HG03354 (cell line): Measurements from ENCODE around the gene TECPR2.

ENCODE experiments used
- ATAC-seq: cut with Tn5 transposase; IDR thresholded peaks from one replicate; pipeline ENCODE4 v1.9.1; 2021; ENCODE audit warnings: mild to moderate bottlenecking; ENCODE audit not compliant: unreplicated experiment, poor library complexity, severe bottlenecking

Gene TECPR2

DNA sequence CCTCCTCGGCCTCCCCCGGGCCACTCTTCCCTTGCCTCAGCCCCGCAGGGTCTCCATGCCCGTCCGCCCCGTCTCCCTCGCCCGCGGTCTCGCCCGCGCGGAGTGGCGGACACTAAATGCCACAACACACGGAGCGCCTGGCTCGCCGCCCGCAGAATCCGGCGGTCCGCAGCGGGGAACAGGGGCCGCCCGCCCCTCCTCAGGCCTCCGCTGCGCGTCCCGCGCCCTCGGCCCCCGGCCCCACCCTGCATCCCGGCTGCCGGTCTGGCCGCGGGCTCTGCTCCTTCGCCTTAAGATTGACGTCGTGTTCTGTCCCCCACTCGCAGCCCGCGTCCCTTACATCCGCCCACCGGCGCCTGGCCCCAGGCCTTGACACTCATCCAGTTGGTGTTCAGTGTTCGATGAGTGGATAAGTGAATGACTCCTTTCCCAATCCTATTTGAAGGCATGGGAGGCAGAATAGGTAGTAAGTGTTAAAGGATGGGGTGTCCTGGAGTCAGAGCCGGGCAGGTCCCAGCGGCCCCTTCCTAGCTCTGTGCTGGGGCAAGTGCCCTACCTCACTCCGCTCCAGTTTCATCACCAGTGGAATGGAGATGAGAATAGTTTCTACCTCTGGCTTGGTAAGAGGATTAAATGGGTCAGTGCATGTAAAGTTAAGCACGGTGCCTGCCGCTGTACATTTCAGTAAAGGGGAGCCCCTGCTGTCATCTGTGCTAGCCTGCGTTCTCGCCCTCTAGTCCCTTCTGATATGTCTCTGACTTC, 622 bp downstream of the TECPR2 start:
- ATAC-seq, result peak; percentile 38

GRCh38 chr14:102370305-102370809, 7.6 kb downstream of the TECPR2 start:
- no peak for ATAC-seq

GRCh38 chr14:102371361-102371760, 8.6 kb downstream of the TECPR2 start:
- ATAC-seq, result no peak

DNA sequence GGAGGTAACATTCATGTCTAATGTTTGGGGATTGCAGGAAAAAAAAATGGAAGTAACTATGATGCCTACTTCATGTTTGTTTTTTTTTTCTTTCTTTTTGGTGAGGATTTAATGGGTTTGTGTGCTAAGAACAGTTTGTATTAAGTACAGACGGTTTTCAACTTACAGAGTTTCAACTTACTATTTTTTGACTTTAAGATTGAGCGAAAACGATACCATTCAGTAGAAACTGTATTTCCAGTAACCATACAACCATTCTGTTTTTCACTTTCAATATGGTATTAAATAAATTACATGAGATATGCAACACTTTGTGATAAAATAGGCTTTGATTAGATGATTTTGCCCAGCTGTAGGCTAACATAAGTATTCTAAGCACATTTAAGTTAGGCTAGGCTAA, 10.4 kb downstream of the TECPR2 start:
- no peak for ATAC-seq

DNA sequence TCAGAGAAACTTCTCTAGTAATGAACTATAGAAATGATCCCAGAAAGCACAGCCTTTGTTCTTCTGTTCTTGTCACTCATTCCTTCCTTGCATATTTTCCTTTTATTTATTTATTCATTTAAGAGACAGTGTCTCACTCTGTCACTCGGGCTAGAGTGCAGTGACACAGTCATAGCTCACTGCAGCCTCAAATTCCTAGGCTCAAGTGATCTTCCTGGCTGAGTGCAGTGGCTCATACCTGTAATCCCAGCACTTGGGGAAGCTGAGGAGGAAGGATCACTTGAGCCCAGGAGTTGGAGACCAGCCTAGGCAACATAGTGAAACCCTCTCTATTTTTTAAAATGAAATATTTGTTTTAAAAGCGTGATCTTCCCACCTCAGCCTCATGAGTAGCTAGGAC, 11.5 kb downstream of the TECPR2 start:
- no peak for ATAC-seq

DNA sequence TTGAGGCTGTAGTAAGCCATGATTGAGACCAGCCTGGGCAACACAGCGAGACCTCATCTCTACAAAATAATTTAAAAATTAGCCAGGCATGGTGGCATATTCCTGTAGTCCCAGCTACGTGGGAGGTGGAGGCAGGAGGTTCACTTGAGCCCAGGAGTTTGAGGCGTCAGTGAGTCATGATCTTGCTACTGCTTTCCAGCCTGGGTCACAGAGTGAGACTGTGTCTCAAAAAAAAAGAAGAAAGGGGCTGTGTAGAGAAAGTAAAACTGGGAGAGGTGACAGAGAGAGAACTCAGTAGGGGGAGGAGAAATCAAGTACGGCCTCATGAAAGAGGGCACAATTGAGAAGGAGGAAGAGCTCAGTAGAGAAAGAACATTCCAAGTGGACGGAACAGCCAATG, 12.4 kb downstream of the TECPR2 start:
- no peak for ATAC-seq

DNA sequence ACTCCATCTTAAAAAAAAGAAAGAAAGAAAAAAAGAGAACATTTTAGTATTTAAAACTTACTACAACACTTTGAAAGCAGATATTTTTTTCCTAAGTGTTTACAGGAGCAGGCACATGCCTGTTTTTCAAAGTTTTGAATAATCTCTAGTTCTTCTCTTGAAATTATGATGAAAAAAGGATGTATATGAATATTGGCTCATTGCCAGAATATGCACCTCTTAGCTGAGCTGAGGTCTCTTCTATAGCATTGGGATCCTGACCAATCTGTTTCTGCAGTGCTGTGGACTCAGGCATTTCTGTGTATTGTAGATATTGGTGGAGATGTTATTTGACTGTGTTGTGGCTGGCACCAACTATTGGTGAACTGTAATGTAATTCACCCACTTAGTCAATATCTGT, 15.0 kb downstream of the TECPR2 start:
- ATAC-seq, result no peak

DNA sequence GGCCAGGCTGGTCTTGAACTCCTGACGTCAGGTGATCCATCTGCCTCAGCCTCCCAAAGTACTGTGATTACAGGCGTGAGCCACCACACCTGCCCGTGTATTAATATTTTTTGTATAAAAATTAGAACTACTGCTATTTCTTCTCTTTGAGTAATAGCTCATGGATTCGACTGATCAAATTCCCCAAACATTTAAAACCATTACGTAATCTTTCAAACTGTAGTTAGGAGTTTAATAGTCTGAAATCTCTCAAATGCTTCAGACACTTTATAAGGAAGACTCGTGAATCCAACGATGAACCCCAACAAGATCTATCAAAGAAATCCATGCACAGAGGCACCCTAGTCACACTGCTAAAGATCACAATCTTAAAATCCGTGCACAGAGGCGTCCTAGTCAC, 16.1 kb downstream of the TECPR2 start:
- ATAC-seq, result no peak

DNA sequence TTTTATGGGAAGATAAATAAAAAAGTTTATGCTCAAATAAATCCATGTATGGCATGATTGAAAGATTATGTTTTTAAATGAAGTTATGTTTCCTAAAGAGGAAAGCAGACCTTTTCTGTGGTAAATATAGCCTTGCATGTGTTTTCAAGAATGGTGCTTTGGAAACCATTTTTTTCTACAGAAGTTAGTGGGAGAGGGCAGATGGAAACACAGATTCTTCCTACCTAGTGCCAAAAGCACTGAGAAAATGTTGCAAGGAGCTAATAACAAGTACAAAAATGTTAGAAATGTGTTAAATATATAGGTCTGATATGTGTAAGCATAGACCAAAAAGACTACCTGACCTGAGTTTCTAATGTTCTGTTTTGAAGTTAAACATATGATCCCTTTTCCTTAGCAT, 24.3 kb downstream of the TECPR2 start:
- ATAC-seq, result no peak

DNA sequence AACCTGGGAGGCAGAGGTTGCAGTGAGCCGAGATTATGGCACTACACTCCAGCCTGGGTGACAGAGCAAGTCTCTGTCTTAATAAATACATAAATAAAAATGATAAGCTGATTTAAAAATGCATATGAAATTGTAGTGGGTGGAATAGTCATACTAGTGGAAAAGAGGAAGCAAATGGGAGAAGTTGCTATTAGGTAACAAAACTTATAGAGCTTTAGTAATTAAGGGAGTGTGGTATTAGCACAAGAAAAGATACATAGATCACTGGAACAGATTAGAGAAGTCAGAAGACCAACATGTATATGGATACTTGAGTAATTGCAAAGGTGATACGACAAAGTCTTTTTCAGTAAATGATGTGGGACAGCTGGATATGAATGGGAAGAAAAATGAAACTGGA, 26.5 kb downstream of the TECPR2 start:
- ATAC-seq, result no peak

DNA sequence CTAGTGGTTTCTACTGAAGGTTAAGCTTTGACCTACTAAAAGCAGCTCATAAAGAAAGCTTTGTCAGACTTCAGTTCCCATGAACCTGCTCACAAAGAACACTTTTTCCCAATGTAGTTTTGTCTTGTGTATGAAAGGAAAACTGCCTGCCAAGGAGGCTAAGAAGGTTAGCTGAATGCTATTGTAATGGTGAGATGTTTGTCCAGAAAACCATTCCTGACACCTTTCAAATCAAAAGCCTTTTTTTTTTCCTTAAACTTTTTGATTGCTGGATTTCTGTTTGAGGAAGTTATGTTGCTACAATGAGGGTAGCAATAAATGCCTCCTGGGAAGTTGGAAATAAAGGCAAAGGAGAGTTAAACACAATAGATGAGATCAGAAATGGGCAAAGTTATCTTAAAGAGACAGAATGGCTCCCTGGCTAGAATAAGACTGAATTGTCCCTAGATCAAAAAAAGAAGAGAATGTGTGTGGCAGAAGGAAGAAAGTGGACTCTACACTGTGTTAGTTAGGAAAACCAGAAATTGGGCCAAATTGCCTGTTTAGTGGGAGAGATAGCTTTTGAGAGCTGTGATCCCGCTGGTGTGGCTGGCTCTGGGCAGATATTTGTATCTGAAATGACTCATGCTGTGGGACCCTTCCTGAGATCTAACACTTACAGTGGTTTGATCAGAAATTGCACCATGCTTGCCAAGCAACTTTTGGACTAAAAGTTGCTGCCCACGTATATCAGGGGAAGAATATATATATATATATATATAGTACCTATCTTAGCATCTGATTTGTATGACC, 27.5 kb downstream of the TECPR2 start:
- no peak for ATAC-seq

DNA sequence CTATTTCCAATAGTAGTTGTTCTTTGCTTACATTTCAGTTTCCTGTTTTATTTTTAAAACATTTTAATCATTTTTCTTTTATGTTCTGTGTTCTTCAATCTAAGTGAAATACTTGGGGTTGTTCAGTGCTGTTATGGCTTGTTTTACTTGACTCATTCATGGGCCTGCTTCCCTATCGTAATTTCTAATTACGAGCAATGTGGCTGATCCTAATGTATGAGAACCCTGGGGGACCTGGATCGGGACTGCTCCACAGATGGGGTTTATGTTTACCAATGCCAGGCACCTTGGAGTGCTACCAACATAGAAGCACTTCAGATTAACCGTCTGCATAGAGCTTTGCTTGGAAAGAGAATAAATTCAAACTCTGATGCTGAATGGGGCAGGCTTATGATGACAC, 29.8 kb downstream of the TECPR2 start:
- no peak for ATAC-seq

GRCh38 chr14:102394717-102395375, 32.1 kb downstream of the TECPR2 start:
- no peak for ATAC-seq

DNA sequence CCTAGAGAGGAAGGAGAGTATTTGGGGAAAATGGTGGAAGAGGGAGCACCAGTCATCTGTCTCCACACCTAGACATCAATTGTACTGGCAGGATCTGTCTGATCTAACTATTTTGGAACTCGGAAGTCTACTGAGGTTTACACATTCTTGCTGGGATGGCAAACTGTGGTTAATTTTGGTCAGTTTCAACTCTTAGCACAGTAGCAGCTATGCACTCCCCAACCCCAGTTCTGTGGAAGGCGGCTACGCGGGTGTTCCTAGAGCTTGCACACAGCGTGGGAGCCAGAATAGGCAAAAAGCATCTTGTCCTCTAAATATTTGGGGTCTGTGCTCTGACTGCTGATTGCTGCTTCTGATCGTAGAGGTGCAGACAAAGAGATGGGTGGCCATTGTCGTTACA, 33.8 kb downstream of the TECPR2 start:
- no peak for ATAC-seq

- ATAC-seq, result no peak
Observed at GRCh38 chr14:102403028-102403427, 40.3 kb downstream of the TECPR2 start.

DNA sequence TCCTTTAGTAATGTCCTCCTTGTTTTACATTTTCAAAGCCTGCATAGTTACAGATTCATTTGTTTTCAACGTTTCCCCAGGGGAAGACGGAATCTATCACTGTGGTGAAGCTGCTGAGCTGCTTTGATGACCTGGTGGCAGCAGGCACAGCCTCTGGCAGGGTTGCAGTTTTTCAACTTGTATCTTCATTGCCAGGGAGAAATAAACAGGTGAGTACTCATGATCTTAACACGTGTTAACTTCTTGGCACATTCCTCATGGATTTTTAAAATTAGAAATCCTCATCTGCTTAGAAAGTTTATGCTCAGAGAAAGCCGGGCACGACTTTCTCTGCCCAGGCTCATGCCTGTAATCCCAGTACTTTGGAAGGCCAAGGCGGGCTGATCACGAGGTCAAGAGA, 44.5 kb downstream of the TECPR2 start:
- ATAC-seq, result no peak

GRCh38 chr14:102408724-102409123, 46.0 kb downstream of the TECPR2 start:
- no peak for ATAC-seq

DNA sequence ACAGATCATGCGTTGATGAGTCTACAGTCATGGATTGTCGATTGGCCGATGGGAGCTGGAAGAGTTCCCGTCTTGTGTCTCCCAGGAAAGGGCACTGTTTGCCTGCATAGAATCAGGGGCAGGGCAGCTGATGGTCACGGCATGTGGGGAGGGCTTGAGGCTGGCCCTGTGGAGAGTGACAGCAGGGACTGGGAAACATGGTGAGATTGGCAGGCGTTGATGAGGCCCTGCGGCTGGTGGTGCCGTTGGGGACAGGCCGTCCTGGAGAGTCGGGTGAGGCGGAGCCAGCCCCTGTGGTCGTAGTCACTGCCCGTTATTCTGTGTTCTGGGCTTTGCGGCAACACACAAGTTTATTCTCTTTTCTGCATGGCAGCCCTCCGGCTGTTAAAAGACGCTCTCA, 52.9 kb downstream of the TECPR2 start:
- no peak for ATAC-seq

DNA sequence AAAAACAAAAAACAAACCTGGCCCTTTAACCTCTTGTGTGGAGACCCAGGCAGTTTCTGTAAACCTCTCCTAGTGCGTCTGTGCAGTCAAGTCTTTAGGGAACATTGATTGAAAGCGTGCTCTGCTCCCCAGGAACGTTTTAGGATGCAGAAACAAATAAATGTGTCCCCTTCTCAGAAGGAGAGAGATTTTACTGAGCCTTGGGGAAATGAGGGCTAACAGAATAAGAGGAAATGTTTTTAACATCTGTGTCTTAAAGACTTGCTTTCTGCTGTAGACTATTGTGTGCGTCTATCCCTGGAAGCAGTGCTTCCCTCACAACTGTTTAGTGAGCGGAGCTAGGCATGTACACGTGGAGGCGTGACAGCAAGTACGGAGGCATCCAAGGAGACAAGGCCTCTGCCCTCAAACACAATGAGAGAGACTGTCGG, 54.3 kb downstream of the TECPR2 start:
- no peak for ATAC-seq

- no peak for ATAC-seq
Observed at GRCh38 chr14:102417646-102418045, 54.9 kb downstream of the TECPR2 start.
